ENCODE measurements around the gene ARHGAP44.
A peak's percentile ranks its signal among the peaks of the same experiment; 100 is the strongest.

DNA sequence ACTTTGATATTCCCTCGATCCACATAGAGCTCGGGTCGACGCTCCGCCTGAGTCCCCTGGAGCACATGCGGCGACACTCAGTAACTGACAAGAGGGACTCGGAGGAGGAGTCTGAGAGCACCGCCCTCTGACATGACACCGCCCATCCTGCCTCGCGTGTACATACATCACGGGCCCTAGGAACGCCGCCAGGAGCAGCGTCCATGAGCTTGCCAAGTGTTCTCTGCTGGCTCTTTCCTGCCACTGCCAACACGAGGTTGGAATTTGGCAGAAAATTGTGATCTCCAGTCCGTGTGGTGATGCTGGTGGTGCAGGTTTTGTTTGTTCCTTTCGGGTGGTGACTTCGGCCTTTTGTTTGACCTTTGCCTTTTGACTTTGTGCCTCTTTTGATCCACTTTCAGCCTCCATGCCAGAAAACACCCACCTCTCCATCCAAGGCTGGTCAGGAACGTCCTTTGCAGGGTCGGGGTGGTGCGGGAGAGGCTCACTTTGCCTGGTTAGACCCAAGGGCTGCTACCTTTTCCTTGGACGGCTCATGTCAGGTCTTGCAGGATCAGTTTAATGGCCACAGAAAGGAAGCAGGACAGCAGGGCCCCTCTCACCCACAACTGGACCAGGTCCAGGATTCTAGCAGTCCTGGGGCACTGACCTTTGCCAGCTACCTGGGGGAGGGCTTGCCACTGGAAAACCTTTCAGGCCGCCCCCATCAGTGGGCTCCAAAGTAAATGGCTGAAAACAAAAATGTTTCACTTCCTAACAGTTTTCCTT lies 200.9 kb downstream of the ARHGAP44 start:
- TF ChIP-seq POU2F2 (IDR thresholded peaks at IDR 0.05; ENCODE audit: low read depth, low read length) = no peak
- no peak for TF ChIP-seq POLR2AphosphoS5 (IDR thresholded peaks at IDR 0.05; ENCODE audit: low read depth, low read length)
- peak; percentile 56; the same call in 1 of the 2 replicates for TF ChIP-seq POLR2A (IDR thresholded peaks at IDR 0.05; ENCODE audit: low read depth, low read length)
- TF ChIP-seq SPI1 (IDR thresholded peaks at IDR 0.05; ENCODE audit: low read depth, low read length) = no peak
- no peak for TF ChIP-seq TAF1 (IDR thresholded peaks at IDR 0.05; ENCODE audit: low read depth, low read length)

Measured in GM12891 (cell line).